ENCODE measurements around the gene SIK1.
"Not testable (repeated sequence)": the region's sequence is repeated elsewhere in the genome, so short reads cannot be mapped to it uniquely, and the experiment has no call there.

SIK1 gene

GRCh38 chr21:43430830-43431416, 4.0 kb upstream of the SIK1 start:
- H3K4me1 ChIP-seq (ENCODE audit: control insufficient read depth, insufficient read depth, low read length); H3K4me3 ChIP-seq (ENCODE audit: low read depth, low read length); H3K27me3 ChIP-seq (ENCODE audit: control insufficient read depth, insufficient read depth, low read length); H3K36me3 ChIP-seq (ENCODE audit: control insufficient read depth, insufficient read depth, low read length); H3K9ac ChIP-seq (ENCODE audit: low read depth, low read length); H3K9me3 ChIP-seq (ENCODE audit: control insufficient read depth, insufficient read depth, low read length): not testable (repeated sequence)

- H3K4me1 ChIP-seq (ENCODE audit: control insufficient read depth, insufficient read depth, low read length); H3K9ac ChIP-seq (ENCODE audit: low read depth, low read length); H3K4me3 ChIP-seq (ENCODE audit: low read depth, low read length); H3K36me3 ChIP-seq (ENCODE audit: control insufficient read depth, insufficient read depth, low read length); H3K27me3 ChIP-seq (ENCODE audit: control insufficient read depth, insufficient read depth, low read length); H3K9me3 ChIP-seq (ENCODE audit: control insufficient read depth, insufficient read depth, low read length): not testable (repeated sequence)
Observed at GRCh38 chr21:43428964-43429363, 2.0 kb upstream of the SIK1 start.

GRCh38 chr21:43427242-43427559, 270 bp upstream of the SIK1 start:
- H3K9me3 ChIP-seq (ENCODE audit: control insufficient read depth, insufficient read depth, low read length); H3K9ac ChIP-seq (ENCODE audit: low read depth, low read length); H3K4me1 ChIP-seq (ENCODE audit: control insufficient read depth, insufficient read depth, low read length); H3K27me3 ChIP-seq (ENCODE audit: control insufficient read depth, insufficient read depth, low read length); H3K4me3 ChIP-seq (ENCODE audit: low read depth, low read length); H3K36me3 ChIP-seq (ENCODE audit: control insufficient read depth, insufficient read depth, low read length): not testable (repeated sequence)

GRCh38 chr21:43426004-43426403, 927 bp downstream of the SIK1 start:
- H3K36me3 ChIP-seq (ENCODE audit: control insufficient read depth, insufficient read depth, low read length); H3K4me1 ChIP-seq (ENCODE audit: control insufficient read depth, insufficient read depth, low read length); H3K27me3 ChIP-seq (ENCODE audit: control insufficient read depth, insufficient read depth, low read length); H3K9me3 ChIP-seq (ENCODE audit: control insufficient read depth, insufficient read depth, low read length); H3K9ac ChIP-seq (ENCODE audit: low read depth, low read length); H3K4me3 ChIP-seq (ENCODE audit: low read depth, low read length): not testable (repeated sequence)

- H3K9me3 ChIP-seq (ENCODE audit: control insufficient read depth, insufficient read depth, low read length); H3K36me3 ChIP-seq (ENCODE audit: control insufficient read depth, insufficient read depth, low read length); H3K27me3 ChIP-seq (ENCODE audit: control insufficient read depth, insufficient read depth, low read length); H3K4me1 ChIP-seq (ENCODE audit: control insufficient read depth, insufficient read depth, low read length); H3K9ac ChIP-seq (ENCODE audit: low read depth, low read length); H3K4me3 ChIP-seq (ENCODE audit: low read depth, low read length): not testable (repeated sequence)
Observed at GRCh38 chr21:43419475-43419874, 7.5 kb downstream of the SIK1 start.

GRCh38 chr21:43414576-43414975, 12.4 kb downstream of the SIK1 start:
- H3K4me1 ChIP-seq (ENCODE audit: control insufficient read depth, insufficient read depth, low read length); H3K9ac ChIP-seq (ENCODE audit: low read depth, low read length); H3K36me3 ChIP-seq (ENCODE audit: control insufficient read depth, insufficient read depth, low read length); H3K27me3 ChIP-seq (ENCODE audit: control insufficient read depth, insufficient read depth, low read length); H3K9me3 ChIP-seq (ENCODE audit: control insufficient read depth, insufficient read depth, low read length); H3K4me3 ChIP-seq (ENCODE audit: low read depth, low read length): not testable (repeated sequence)

- not testable (repeated sequence) for H3K36me3 ChIP-seq (ENCODE audit: control insufficient read depth, insufficient read depth, low read length); H3K4me1 ChIP-seq (ENCODE audit: control insufficient read depth, insufficient read depth, low read length); H3K9me3 ChIP-seq (ENCODE audit: control insufficient read depth, insufficient read depth, low read length)
Observed at GRCh38 chr21:43412020-43412788, 14.7 kb downstream of the SIK1 start.

GRCh38 chr21:43410456-43411068, 16.4 kb downstream of the SIK1 start:
- not testable (repeated sequence) for H3K4me3 ChIP-seq (ENCODE audit: low read depth, low read length); H3K9ac ChIP-seq (ENCODE audit: low read depth, low read length); H3K27me3 ChIP-seq (ENCODE audit: control insufficient read depth, insufficient read depth, low read length); H3K4me1 ChIP-seq (ENCODE audit: control insufficient read depth, insufficient read depth, low read length); H3K36me3 ChIP-seq (ENCODE audit: control insufficient read depth, insufficient read depth, low read length); H3K9me3 ChIP-seq (ENCODE audit: control insufficient read depth, insufficient read depth, low read length)

More at GRCh38 chr21:43412020-43412788, 14.7 kb downstream of the SIK1 start:
- H3K9ac ChIP-seq (ENCODE audit: low read depth, low read length); H3K4me3 ChIP-seq (ENCODE audit: low read depth, low read length); H3K27me3 ChIP-seq (ENCODE audit: control insufficient read depth, insufficient read depth, low read length): not testable (repeated sequence)

- H3K9ac ChIP-seq (ENCODE audit: low read depth, low read length); H3K9me3 ChIP-seq (ENCODE audit: control insufficient read depth, insufficient read depth, low read length); H3K36me3 ChIP-seq (ENCODE audit: control insufficient read depth, insufficient read depth, low read length); H3K4me3 ChIP-seq (ENCODE audit: low read depth, low read length); H3K4me1 ChIP-seq (ENCODE audit: control insufficient read depth, insufficient read depth, low read length); H3K27me3 ChIP-seq (ENCODE audit: control insufficient read depth, insufficient read depth, low read length): not testable (repeated sequence)
Observed at GRCh38 chr21:43407139-43407538, 19.8 kb downstream of the SIK1 start.

- H3K4me3 ChIP-seq (ENCODE audit: low read depth, low read length); H3K27me3 ChIP-seq (ENCODE audit: control insufficient read depth, insufficient read depth, low read length); H3K9ac ChIP-seq (ENCODE audit: low read depth, low read length); H3K9me3 ChIP-seq (ENCODE audit: control insufficient read depth, insufficient read depth, low read length); H3K36me3 ChIP-seq (ENCODE audit: control insufficient read depth, insufficient read depth, low read length); H3K4me1 ChIP-seq (ENCODE audit: control insufficient read depth, insufficient read depth, low read length): not testable (repeated sequence)
Observed at GRCh38 chr21:43404450-43404849, 22.5 kb downstream of the SIK1 start.

- not testable (repeated sequence) for H3K36me3 ChIP-seq (ENCODE audit: control insufficient read depth, insufficient read depth, low read length); H3K27me3 ChIP-seq (ENCODE audit: control insufficient read depth, insufficient read depth, low read length); H3K9ac ChIP-seq (ENCODE audit: low read depth, low read length)
Observed at GRCh38 chr21:43403651-43404430, 23.1 kb downstream of the SIK1 start.

GRCh38 chr21:43401125-43401524, 25.8 kb downstream of the SIK1 start:
- H3K27me3 ChIP-seq (ENCODE audit: control insufficient read depth, insufficient read depth, low read length); H3K9ac ChIP-seq (ENCODE audit: low read depth, low read length); H3K9me3 ChIP-seq (ENCODE audit: control insufficient read depth, insufficient read depth, low read length); H3K36me3 ChIP-seq (ENCODE audit: control insufficient read depth, insufficient read depth, low read length); H3K4me1 ChIP-seq (ENCODE audit: control insufficient read depth, insufficient read depth, low read length); H3K4me3 ChIP-seq (ENCODE audit: low read depth, low read length): not testable (repeated sequence)

More at GRCh38 chr21:43403651-43404430, 23.1 kb downstream of the SIK1 start:
- not testable (repeated sequence) for H3K9me3 ChIP-seq (ENCODE audit: control insufficient read depth, insufficient read depth, low read length); H3K4me1 ChIP-seq (ENCODE audit: control insufficient read depth, insufficient read depth, low read length); H3K4me3 ChIP-seq (ENCODE audit: low read depth, low read length)
